Pancreas (tissue), 10 donors: ENCODE data around the gene ZNF735. TPM values are rescaled to one million over a fixed set of nuclear protein-coding genes. Genes with fewer than 3 reads are reported as not detected.
A peak's percentile ranks its signal among the peaks of the same experiment; 100 is the strongest.

Experiments
- ATAC-seq, 4 donors: fragments of 200-7000 bp; cut with Tn5 transposase; one replicate each; pipeline versions ENCODE4 v1.8.0 to v1.9.1; 2020; ENCODE audit warnings: mild to moderate bottlenecking in 4 of 4, moderate library complexity in 4 of 4
- DNase-seq, 6 donors: peaks; one replicate each; pipeline ENCODE4 v3.0.0-alpha.2; 2020
- FAIRE-seq: peaks from 2 replicates; lab custom pipeline; 2012; peaks lifted over from hg19 to GRCh38; lab: Jason Lieb, UNC
- H3K27ac ChIP-seq, 4 donors: fragments of 200-600 bp; sonication (generic); 1 replicate in 3 of 4; 2 replicates in 1 of 4; pipeline versions ENCODE4 v1.5.0 to v1.8.0; 2020
- H3K27me3 ChIP-seq, 4 donors: fragments of 200-600 bp; one replicate each; pipeline ENCODE4 v1.8.0; 2021
- H3K36me3 ChIP-seq, 3 donors: fragments of 200-600 bp; sonication (generic) in 1 of 3; one replicate each; pipeline versions ENCODE4 v1.5.0 to v1.8.0; 2020 to 2021
- H3K4me1 ChIP-seq, 3 donors: fragments of 200-600 bp; one replicate each; pipeline ENCODE4 v1.8.0; 2021
- H3K4me3 ChIP-seq, 4 donors: fragments of 200-600 bp; sonication (generic) in 2 of 4; one replicate each; pipeline versions ENCODE4 v1.5.0 to v1.8.0; 2020 to 2021
- H3K9me3 ChIP-seq, 4 donors: fragments of 200-600 bp; one replicate each; pipeline ENCODE4 v1.8.0; 2021
- CTCF ChIP-seq, 4 donors: fragments of 200-600 bp; sonication (generic) in 3 of 4; IDR thresholded peaks; one replicate each; pipeline versions ENCODE4 v1.5.0 to v1.8.0; 2021; ENCODE audit warnings: antibody characterized with exemption in 4 of 4
- WGBS, 2 donors: extraction: QIAGEN DNeasy Blood & Tissue Kit; methylation state at CpG; one replicate each; pipeline ENCODE4 v1.1.7; 2013; 5-methylcytosine and 5-hydroxymethylcytosine counted together
- intact Hi-C, 3 donors: fragments of 100-400 bp; cut with DNase I; formaldehyde crosslinking; loops; one replicate each; pipeline versions ENCODE4 v1.11.1 to v1.14.2; 2022
- polyA plus RNA-seq, 2 donors: library from polyadenylated mRNA; stranded (reverse); fragments of 200-250 nt; gene quantifications; one replicate each; pipeline ENCODE4 v1.2.3, GENCODE V29; 2013
- total RNA-seq, 6 donors: library from RNA; stranded (reverse); fragmentation: NEBNext Ultra II Directional in 4 of 6; extraction: Animal tissue kit (Norgen Biotek cat#: 25700) in 4 of 6; gene quantifications; one replicate each; pipeline versions ENCODE4 v1.2.1 to v1.2.4, GENCODE V29; 2021 to 2023
- donor health status: healthy with polysubstance abuse.
- donor health status: DM: no; HTN: no; CAD: no; lungs with moderate emphysema.
- donor health status: DM: no; HTN: no; CAD: no.
- donor health status: control.
- donor health status: control.
- donor health status: Bipolar disorder and iron deficiency.
- donor health status: DM: yes; HTN: yes; CAD: no.
- donor health status: DM: no; HTN: no; CAD: no.
- donor health status: DM: no; HTN: no; CAD: no.
- donor health status: DM: yes; HTN: yes; CAD: no.

ZNF735 gene
- total and polyA plus RNA-seq, 8 donors, result not detected

- Histone ChIP-seq H3K36me3 (no peaks in the 10 kb centered on the region), H3K27me3 (no peaks in the 10 kb centered on the region), H3K4me1 (no peaks in the 10 kb centered on the region), H3K4me3 (no peak overlapping the region), H3K9me3 (no peaks in the 10 kb centered on the region), H3K27ac (no peak overlapping the region)
- WGBS, 2 donors, result 17 to 30% methylated on average over 46 of the region's 46 CpGs
- FAIRE-seq (no peak), ATAC-seq (no peak), DNase-seq (no peak)
- no peak for TF ChIP-seq CTCF (IDR thresholded peaks at IDR 0.05)
- intact Hi-C loops, result loop anchor here in 1 of 3 donors (5.0 kb wide), 1 partner anchor 436 kb away; no protein-coding TSS in a partner anchor
Measured at GRCh38 chr7:64181586-64181985, 25.4 kb upstream of the ZNF735 start.

GRCh38 chr7:64182036-64182790 lies 24.8 kb upstream of the ZNF735 start:
- H3K27ac ChIP-seq, result no peak overlapping the region
- no peaks in the 10 kb centered on the region for H3K27me3 ChIP-seq
- H3K4me1 ChIP-seq, result no peaks in the 10 kb centered on the region
- H3K9me3 ChIP-seq, result no peaks in the 10 kb centered on the region
- ATAC-seq, result no peak
- 17 to 25% methylated on average over 57 to 66 of the region's 66 CpGs for WGBS, 2 donors
- no peaks in the 10 kb centered on the region for H3K36me3 ChIP-seq
- TF ChIP-seq CTCF (IDR thresholded peaks at IDR 0.05), result no peak
- H3K4me3 ChIP-seq, result no peak overlapping the region
- no peak for FAIRE-seq
- DNase-seq, result peak in 1 of 6 donors; percentile 73
- intact Hi-C loops, result loop anchor here in 1 of 3 donors (5.0 kb wide), 1 partner anchor 435 kb away; no protein-coding TSS in a partner anchor

DNA sequence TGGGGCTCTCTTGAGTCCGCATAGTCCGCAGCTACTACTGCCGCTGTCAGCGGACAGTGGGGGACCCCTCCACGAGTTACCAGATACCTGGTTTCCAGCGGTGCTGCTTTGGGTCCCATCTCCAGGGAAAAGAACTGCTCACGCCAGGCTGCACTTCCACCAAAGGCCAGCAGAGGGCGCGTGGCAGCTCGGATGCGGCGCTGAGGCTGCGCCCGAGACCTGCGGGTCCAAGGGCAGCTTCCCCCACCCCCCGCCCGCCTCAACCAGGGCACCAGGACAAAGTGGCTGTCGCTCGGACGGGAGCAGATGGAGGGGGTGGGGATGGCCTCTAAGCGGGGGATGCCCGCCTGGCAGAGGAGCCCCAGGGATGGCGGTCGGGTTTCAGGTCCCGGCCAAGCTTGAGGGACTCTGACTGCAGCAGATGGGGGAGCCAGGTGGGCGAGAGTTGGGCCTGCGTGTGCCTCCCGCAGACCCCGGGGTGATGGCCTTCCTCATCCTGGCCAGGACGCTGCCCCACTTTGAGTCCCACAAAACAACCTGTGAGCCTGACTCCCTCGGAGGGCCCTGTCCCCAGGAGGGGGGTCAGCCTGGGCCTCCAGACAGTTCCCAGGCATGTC lies 23.8 kb upstream of the ZNF735 start:
- intact Hi-C loops, result loop anchor here in 1 of 3 donors (5.0 kb wide), 1 partner anchor 434 kb away; no protein-coding TSS in a partner anchor
- TF ChIP-seq CTCF (IDR thresholded peaks at IDR 0.05), result peak; percentile 37 to 40 (median 39)
- ATAC-seq (peak in 1 of 4 donors; percentile 41), FAIRE-seq (no peak), DNase-seq (peak in 2 of 6 donors; percentile 64 to 69)
- H3K36me3 ChIP-seq, result no peaks in the 10 kb centered on the region
- H3K27ac ChIP-seq, result no peak overlapping the region
- no peaks in the 10 kb centered on the region for H3K9me3 ChIP-seq
- 14 to 19% methylated on average over 31 of the region's 31 CpGs for WGBS, 2 donors
- H3K4me3 ChIP-seq, result no peak overlapping the region
- no peaks in the 10 kb centered on the region for H3K4me1 ChIP-seq
- no peaks in the 10 kb centered on the region for H3K27me3 ChIP-seq

GRCh38 chr7:64183827-64184372 lies 23.1 kb upstream of the ZNF735 start:
- 87 to 90% methylated on average over 12 to 13 of the region's 13 CpGs for WGBS, 2 donors
- Histone ChIP-seq H3K27ac (no peak overlapping the region), H3K9me3 (no peaks in the 10 kb centered on the region), H3K36me3 (no peaks in the 10 kb centered on the region), H3K4me1 (no peaks in the 10 kb centered on the region), H3K4me3 (no peak overlapping the region), H3K27me3 (no peaks in the 10 kb centered on the region)
- DNase-seq (no peak), FAIRE-seq (no peak), ATAC-seq (no peak)
- TF ChIP-seq CTCF (IDR thresholded peaks at IDR 0.05), result no peak
- intact Hi-C loops, result loop anchor here in 1 of 3 donors (5.0 kb wide), 1 partner anchor 433 kb away; no protein-coding TSS in a partner anchor
